Fibroblast of skin of left biceps (primary cell): Measurements from ENCODE around the gene ZNF229.
"Not testable (repeated sequence)": the region's sequence is repeated elsewhere in the genome, so short reads cannot be mapped to it uniquely, and the experiment has no call there.

Experiments
- DNase-seq, 2 experiments: peaks; one replicate each; pipeline ENCODE4 v3.0.0-alpha.2; 2013; ENCODE audit warnings: low read depth in 2 of 2

The ZNF229 gene

GRCh38 chr19:44447916-44448674 lies at the start of gene ZNF229:
Gene ZNF229 (minus strand): TSS chr19:44448472. CDS start chr19:44442847, 5,625 bp downstream.
- DNase-seq: peak; percentile 74 to 80

- DNase-seq: no peak
These were observed 48.4 kb upstream of the ZNF229 start for GRCh38 chr19:44496711-44497110.

- no peak for DNase-seq
These were observed 28.5 kb upstream of the ZNF229 start for GRCh38 chr19:44476559-44477408.

GRCh38 chr19:44468730-44469129 lies 20.5 kb upstream of the ZNF229 start:
- not testable (repeated sequence) for DNase-seq

- DNase-seq: not testable (repeated sequence)
These were observed 14.5 kb upstream of the ZNF229 start for GRCh38 chr19:44462600-44463286.

GRCh38 chr19:44456016-44456415 lies 7.7 kb upstream of the ZNF229 start:
- not testable (repeated sequence) for DNase-seq

GRCh38 chr19:44455100-44455499 lies 6.8 kb upstream of the ZNF229 start:
- no peak for DNase-seq

- DNase-seq: no peak
These were observed 4.1 kb upstream of the ZNF229 start for GRCh38 chr19:44452367-44452766.

- no peak for DNase-seq
These were observed 3.4 kb upstream of the ZNF229 start for GRCh38 chr19:44451687-44452086.

GRCh38 chr19:44438441-44438840 lies 9.8 kb downstream of the ZNF229 start:
- DNase-seq: no peak

- no peak for DNase-seq
These were observed 12.8 kb downstream of the ZNF229 start for GRCh38 chr19:44435441-44435840.

GRCh38 chr19:44430956-44431355 lies 17.3 kb downstream of the ZNF229 start:
- no peak for DNase-seq

GRCh38 chr19:44415553-44415952 lies 32.7 kb downstream of the ZNF229 start:
- DNase-seq: not testable (repeated sequence)

- peak; percentile 89 for DNase-seq
These were observed 46.8 kb downstream of the ZNF229 start, which contains the start of gene ZNF285 for GRCh38 chr19:44401139-44402115. Gene ZNF285 (minus strand): TSS chr19:44401608. CDS start chr19:44397213, 4,395 bp downstream.

- DNase-seq: not testable (repeated sequence)
These were observed 59.0 kb downstream of the ZNF229 start for GRCh38 chr19:44389268-44389667.
